ENCODE measurements around the gene CDIP1.
A peak's percentile ranks its signal among the peaks of the same experiment; 100 is the strongest.

DNA sequence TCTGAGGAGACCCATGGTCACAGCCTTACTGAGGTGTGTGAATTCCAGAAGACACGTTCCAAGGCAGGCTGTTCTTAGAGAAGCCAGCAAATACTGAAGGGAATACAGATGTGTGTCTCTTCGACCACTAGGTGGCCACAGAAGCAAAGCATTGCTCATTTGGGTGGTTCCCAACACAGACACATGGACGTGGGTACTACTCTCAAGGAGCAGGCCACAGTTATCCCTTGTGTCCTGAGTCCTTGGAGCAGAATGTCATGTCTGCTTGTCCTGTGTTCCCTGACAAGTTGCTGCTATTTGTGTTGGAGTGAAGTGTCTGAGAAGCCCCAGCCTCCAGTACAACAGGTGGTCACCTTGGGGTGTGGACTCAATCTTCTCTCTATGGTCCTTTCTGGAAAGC, 32.1 kb downstream of the CDIP1 start:
- TF ChIP-seq, protein P1, sequence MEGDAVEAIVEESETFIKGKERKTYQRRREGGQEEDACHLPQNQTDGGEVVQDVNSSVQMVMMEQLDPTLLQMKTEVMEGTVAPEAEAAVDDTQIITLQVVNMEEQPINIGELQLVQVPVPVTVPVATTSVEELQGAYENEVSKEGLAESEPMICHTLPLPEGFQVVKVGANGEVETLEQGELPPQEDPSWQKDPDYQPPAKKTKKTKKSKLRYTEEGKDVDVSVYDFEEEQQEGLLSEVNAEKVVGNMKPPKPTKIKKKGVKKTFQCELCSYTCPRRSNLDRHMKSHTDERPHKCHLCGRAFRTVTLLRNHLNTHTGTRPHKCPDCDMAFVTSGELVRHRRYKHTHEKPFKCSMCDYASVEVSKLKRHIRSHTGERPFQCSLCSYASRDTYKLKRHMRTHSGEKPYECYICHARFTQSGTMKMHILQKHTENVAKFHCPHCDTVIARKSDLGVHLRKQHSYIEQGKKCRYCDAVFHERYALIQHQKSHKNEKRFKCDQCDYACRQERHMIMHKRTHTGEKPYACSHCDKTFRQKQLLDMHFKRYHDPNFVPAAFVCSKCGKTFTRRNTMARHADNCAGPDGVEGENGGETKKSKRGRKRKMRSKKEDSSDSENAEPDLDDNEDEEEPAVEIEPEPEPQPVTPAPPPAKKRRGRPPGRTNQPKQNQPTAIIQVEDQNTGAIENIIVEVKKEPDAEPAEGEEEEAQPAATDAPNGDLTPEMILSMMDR (IDR thresholded peaks at IDR 0.05; ENCODE audit: low read length), result peak; percentile 90
- TF ChIP-seq EZH2 (optimal IDR thresholded peaks at IDR 0.05; ENCODE audit: low read depth, low read length), result no peak

All from MM.1S (cell line).